Breast epithelium (tissue), 3 donors: ENCODE results near the gene MRPS33.

ENCODE experiments used
- CTCF ChIP-seq, 3 donors: fragments of 450-650 bp; IDR thresholded peaks; one replicate each; pipeline ENCODE4 v1.5.1; 2016 to 2017; ENCODE audit warnings: antibody characterized with exemption in 3 of 3, mild to moderate bottlenecking in 3 of 3, moderate library complexity in 3 of 3
- POLR2AphosphoS5 ChIP-seq, 3 donors: sonication (generic); formaldehyde crosslinking; IDR thresholded peaks; one replicate each; pipeline ENCODE4 v1.6.1; 2017; ENCODE audit warnings: antibody characterized with exemption in 3 of 3

- TF ChIP-seq CTCF (IDR thresholded peaks at IDR 0.05) = no peak
- no peak for TF ChIP-seq POLR2AphosphoS5 (IDR thresholded peaks at IDR 0.05)
Measured at GRCh38 chr7:140992422-140992821, 22.3 kb downstream of the MRPS33 start.
